ENCODE results near the gene LCOR.
"Not testable (repeated sequence)": the region's sequence is repeated elsewhere in the genome, so short reads cannot be mapped to it uniquely, and the experiment has no call there.

Gene LCOR

GRCh38 chr10:96943161-96943560 is 111.1 kb downstream of the LCOR start:
- not testable (repeated sequence) for DNase-seq

GRCh38 chr10:96947036-96947435 is 114.9 kb downstream of the LCOR start:
- DNase-seq: no peak

- DNase-seq: no peak
These were observed 117.1 kb downstream of the LCOR start for GRCh38 chr10:96949039-96949683.

- no peak for DNase-seq
These were observed 119.9 kb downstream of the LCOR start for GRCh38 chr10:96951954-96952353.

- no peak for DNase-seq
These were observed 123.7 kb downstream of the LCOR start for GRCh38 chr10:96955794-96956193.

GRCh38 chr10:96958071-96958470 is 126.0 kb downstream of the LCOR start:
- DNase-seq: no peak

GRCh38 chr10:96959733-96960132 is 127.6 kb downstream of the LCOR start:
- DNase-seq: no peak

- DNase-seq: no peak
These were observed 128.8 kb downstream of the LCOR start for GRCh38 chr10:96960872-96961271.

GRCh38 chr10:96964131-96964530 is 132.0 kb downstream of the LCOR start:
- no peak for DNase-seq

GRCh38 chr10:96967847-96968246 is 135.7 kb downstream of the LCOR start:
- DNase-seq: no peak

- DNase-seq: no peak
These were observed 136.8 kb downstream of the LCOR start for GRCh38 chr10:96968682-96969423.

- DNase-seq: no peak
These were observed 139.2 kb downstream of the LCOR start for GRCh38 chr10:96971324-96971723.

- DNase-seq: no peak
These were observed 140.2 kb downstream of the LCOR start for GRCh38 chr10:96972264-96972663.

GRCh38 chr10:96973809-96974747 is 142.0 kb downstream of the LCOR start:
- no peak for DNase-seq

GRCh38 chr10:96975136-96975535 is 143.0 kb downstream of the LCOR start:
- DNase-seq: no peak

GRCh38 chr10:96978621-96979154 is 146.6 kb downstream of the LCOR start:
- no peak for DNase-seq

- no peak for DNase-seq
These were observed 150.2 kb downstream of the LCOR start for GRCh38 chr10:96982149-96982930.

GRCh38 chr10:96984541-96985131 is 152.5 kb downstream of the LCOR start:
- no peak for DNase-seq

GRCh38 chr10:96986200-96986856 is 154.2 kb downstream of the LCOR start:
- no peak for DNase-seq

GRCh38 chr10:96987141-96987841 is 155.2 kb downstream of the LCOR start:
- DNase-seq: no peak

GRCh38 chr10:96987842-96988175 is 155.7 kb downstream of the LCOR start:
- DNase-seq: no peak

Data from activated gamma-delta T cell treated with Interleukin-2 at 50 U/mL for 16 hours (primary cell).